ENCODE results near the gene TGFBR3L. TPM values are rescaled to one million over a fixed set of nuclear protein-coding genes. Genes with fewer than 3 reads are reported as not detected.

Gene TGFBR3L
- total RNA-seq, 1 donor from 2014 or later, result 8.2 TPM

DNA sequence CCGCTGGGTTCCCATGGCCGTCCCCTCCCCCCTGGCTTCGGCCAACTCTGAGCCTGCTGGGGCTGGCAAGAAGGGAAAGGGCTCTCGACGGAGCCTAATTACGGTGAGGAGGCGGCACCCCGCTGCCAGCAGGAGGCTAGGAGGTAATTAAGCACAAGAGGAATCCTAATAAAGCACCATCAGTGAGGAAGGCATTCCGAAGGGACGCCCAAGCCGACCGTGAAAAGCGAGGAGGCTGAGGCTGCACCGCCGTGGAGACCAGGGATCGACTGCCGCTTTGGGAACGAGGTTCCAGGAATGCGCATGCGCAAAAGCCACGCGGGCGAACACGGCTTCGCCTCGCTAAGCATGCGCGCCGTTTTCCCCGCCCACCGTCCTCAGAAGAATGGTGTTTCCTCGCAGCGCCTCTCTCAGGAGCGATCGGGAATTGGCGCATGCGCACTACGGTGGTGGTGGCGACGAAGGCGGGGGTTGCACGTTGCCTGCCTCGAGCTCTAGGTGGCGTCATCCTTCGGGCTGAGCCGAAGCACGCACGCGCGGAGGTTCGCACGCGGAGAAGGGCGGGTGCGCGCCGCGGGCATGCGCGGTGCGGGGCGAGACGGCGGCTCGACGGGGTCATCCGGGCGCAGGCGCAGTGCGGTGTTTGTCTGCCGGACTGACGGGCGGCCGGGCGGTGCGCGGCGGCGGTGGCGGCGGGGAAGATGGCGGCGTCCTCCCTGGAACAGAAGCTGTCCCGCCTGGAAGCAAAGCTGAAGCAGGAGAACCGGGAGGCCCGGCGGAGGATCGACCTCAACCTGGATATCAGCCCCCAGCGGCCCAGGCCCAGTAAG lies 11.2 kb upstream of the TGFBR3L start, which contains the start of gene MAP2K7:
Gene MAP2K7 (plus strand): TSS at position 634 of the 830 bp plus-strand sequence. CDS start 68 bp downstream, at position 702.
- Histone ChIP-seq H3K9me3 (replicated peaks) (no peaks in the 10 kb centered on the region), H3K27me3 (ENCODE audit: low read depth) (no peaks in the 10 kb centered on the region), H3K27ac (replicated peaks) (peak within 1 kb of the TSS; percentile 93), H3K4me3 (peak within 1 kb of the TSS; percentile 97), H3K36me3 (peaks cover 17% of the 10 kb centered on the region), H3K4me1 (peaks cover 52% of the 10 kb centered on the region)
- peak; percentile 100 for DNase-seq
- peak; percentile 58 for TF ChIP-seq CTCF (IDR thresholded peaks at IDR 0.05; ENCODE audit: borderline replicate concordance)
- intact Hi-C loops (cut with micrococcal nuclease), result no loop called here

GRCh38 chr19:7904074-7905020 lies 10.3 kb upstream of the TGFBR3L start:
- DNase-seq, result no peak
- intact Hi-C loops (cut with micrococcal nuclease), result no loop called here
- peaks cover 22% of the 10 kb centered on the region for H3K36me3 ChIP-seq
- no peaks in the 10 kb centered on the region for H3K27me3 ChIP-seq (ENCODE audit: low read depth)
- H3K4me1 ChIP-seq, result peaks cover 54% of the 10 kb centered on the region
- H3K27ac ChIP-seq (replicated peaks), result peak overlapping the region; percentile 93
- H3K9me3 ChIP-seq (replicated peaks), result no peaks in the 10 kb centered on the region
- H3K4me3 ChIP-seq, result peak overlapping the region; percentile 97
- no peak for TF ChIP-seq CTCF (IDR thresholded peaks at IDR 0.05; ENCODE audit: borderline replicate concordance)

DNA sequence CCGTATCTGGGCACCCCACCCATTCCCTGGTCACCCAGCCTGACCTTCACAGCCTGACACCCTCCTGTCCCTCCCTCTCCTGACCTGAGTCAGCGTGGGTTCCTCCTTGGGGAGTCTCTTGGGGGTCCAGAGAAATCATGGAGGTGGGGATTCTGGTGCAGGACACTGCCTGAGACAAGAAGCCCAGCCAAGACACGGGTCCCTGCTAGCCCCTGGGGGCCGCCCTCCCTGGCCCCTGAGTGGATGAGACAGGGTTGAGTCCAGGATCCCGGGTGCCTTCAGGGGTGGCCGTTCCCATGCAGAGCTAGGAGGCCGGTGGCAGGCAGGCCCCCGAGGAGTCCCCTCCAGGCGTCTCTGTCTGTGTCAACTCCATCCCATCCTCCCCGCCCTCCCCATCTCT lies 9.4 kb upstream of the TGFBR3L start:
- intact Hi-C loops (cut with micrococcal nuclease), result no loop called here
- Histone ChIP-seq H3K27ac (replicated peaks) (no peak overlapping the region), H3K4me3 (peak overlapping the region; percentile 97), H3K36me3 (peaks cover 30% of the 10 kb centered on the region), H3K4me1 (peaks cover 54% of the 10 kb centered on the region), H3K9me3 (replicated peaks) (no peaks in the 10 kb centered on the region), H3K27me3 (ENCODE audit: low read depth) (no peaks in the 10 kb centered on the region)
- no peak for TF ChIP-seq CTCF (IDR thresholded peaks at IDR 0.05; ENCODE audit: borderline replicate concordance)
- DNase-seq, result no peak

- no peak for TF ChIP-seq CTCF (IDR thresholded peaks at IDR 0.05; ENCODE audit: borderline replicate concordance)
- Histone ChIP-seq H3K4me3 (no peak overlapping the region), H3K27ac (replicated peaks) (no peak overlapping the region), H3K9me3 (replicated peaks) (no peaks in the 10 kb centered on the region), H3K36me3 (peaks cover 36% of the 10 kb centered on the region), H3K4me1 (peaks cover 54% of the 10 kb centered on the region), H3K27me3 (ENCODE audit: low read depth) (no peaks in the 10 kb centered on the region)
- intact Hi-C loops (cut with micrococcal nuclease), result no loop called here
- no peak for DNase-seq
Measured at GRCh38 chr19:7905859-7906258, 8.8 kb upstream of the TGFBR3L start.

DNA sequence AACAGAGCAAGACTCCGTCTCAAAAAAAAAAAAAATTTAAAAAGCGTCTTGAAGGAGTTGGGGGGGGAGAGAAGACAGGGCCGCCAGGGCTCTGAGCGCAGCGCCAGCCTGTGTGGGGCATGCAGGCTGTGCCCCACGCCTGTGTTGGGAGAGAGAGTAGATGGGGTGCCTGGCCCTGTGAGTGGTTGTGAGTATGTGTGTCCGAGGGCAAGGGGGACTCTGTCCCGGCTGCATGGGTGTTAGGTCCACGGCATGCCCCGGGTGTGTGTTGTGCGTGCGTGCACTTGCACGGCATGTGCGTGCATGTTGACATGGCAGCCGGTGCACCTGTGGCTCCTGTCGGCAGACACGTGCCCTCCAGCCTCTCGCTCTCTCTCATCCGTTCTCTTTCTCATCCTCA lies 7.5 kb upstream of the TGFBR3L start:
- DNase-seq, result no peak

More for the DNA sequence above, 7.5 kb upstream of the TGFBR3L start:
- Histone ChIP-seq H3K27ac (replicated peaks) (no peak overlapping the region), H3K36me3 (peaks cover 48% of the 10 kb centered on the region), H3K4me1 (peaks cover 54% of the 10 kb centered on the region), H3K9me3 (replicated peaks) (no peaks in the 10 kb centered on the region), H3K4me3 (no peak overlapping the region), H3K27me3 (ENCODE audit: low read depth) (no peaks in the 10 kb centered on the region)
- TF ChIP-seq CTCF (IDR thresholded peaks at IDR 0.05; ENCODE audit: borderline replicate concordance), result no peak
- intact Hi-C loops (cut with micrococcal nuclease), result no loop called here

All from left ventricle myocardium inferior (tissue), 1 donor.